ENCODE data around the gene MCTP1.

Gene MCTP1

GRCh38 chr5:94784536-94785505 is 500.1 kb downstream of the MCTP1 start:
- Histone ChIP-seq H3K36me3 (ENCODE audit: control insufficient read depth, insufficient read depth, low read length) (no peaks in the 10 kb centered on the region), H4K8ac (ENCODE audit: low read depth, low read length) (no peak overlapping the region), H3K4me1 (ENCODE audit: control insufficient read depth, low read depth, low read length) (no peaks in the 10 kb centered on the region), H2BK15ac (replicated peaks; ENCODE audit: low read depth) (no peak overlapping the region), H3K56ac (ENCODE audit: low read length) (no peak overlapping the region), H3K79me1 (ENCODE audit: low read length) (no peaks in the 10 kb centered on the region), H3K18ac (ENCODE audit: low read length) (no peak overlapping the region), H3K4ac (ENCODE audit: low read depth, low read length) (no peak overlapping the region), H2BK120ac (ENCODE audit: low read depth, low read length) (no peak overlapping the region), H3K4me2 (ENCODE audit: low read length) (no peak overlapping the region), H3K4me3 (ENCODE audit: low read length) (no peak overlapping the region), H2BK5ac (ENCODE audit: low read length) (no peak overlapping the region), H2AK5ac (ENCODE audit: low read length) (no peak overlapping the region), H3K27ac (ENCODE audit: low read depth, low read length) (no peak overlapping the region), H3K27me3 (ENCODE audit: insufficient read depth, low read length, poor library complexity) (no peaks in the 10 kb centered on the region), H3K9ac (ENCODE audit: low read length) (no peak overlapping the region), H3K79me2 (ENCODE audit: control insufficient read depth, insufficient read depth, low read length) (no peaks in the 10 kb centered on the region), H4K5ac (ENCODE audit: low read length) (no peak overlapping the region), H3K23ac (ENCODE audit: low read length) (no peak overlapping the region)
- WGBS (ENCODE audit: extremely low coverage, insufficient coverage, low lambda C conversion rate): no CpG with 5 or more reads among the region's 7 CpGs
- DNase-seq: peak; percentile 8

GRCh38 chr5:94782383-94782782 is 502.5 kb downstream of the MCTP1 start:
- Histone ChIP-seq H4K5ac (ENCODE audit: low read length) (no peak overlapping the region), H3K4me1 (ENCODE audit: control insufficient read depth, low read depth, low read length) (no peaks in the 10 kb centered on the region), H3K18ac (ENCODE audit: low read length) (no peak overlapping the region), H3K27me3 (ENCODE audit: insufficient read depth, low read length, poor library complexity) (no peaks in the 10 kb centered on the region), H2BK120ac (ENCODE audit: low read depth, low read length) (no peak overlapping the region), H3K79me1 (ENCODE audit: low read length) (no peaks in the 10 kb centered on the region), H2BK15ac (replicated peaks; ENCODE audit: low read depth) (no peak overlapping the region), H3K23ac (ENCODE audit: low read length) (no peak overlapping the region), H3K56ac (ENCODE audit: low read length) (no peak overlapping the region), H3K4me2 (ENCODE audit: low read length) (no peak overlapping the region), H3K9ac (ENCODE audit: low read length) (no peak overlapping the region), H3K36me3 (ENCODE audit: control insufficient read depth, insufficient read depth, low read length) (no peaks in the 10 kb centered on the region), H2BK5ac (ENCODE audit: low read length) (no peak overlapping the region), H3K27ac (ENCODE audit: low read depth, low read length) (no peak overlapping the region), H2AK5ac (ENCODE audit: low read length) (no peak overlapping the region), H4K8ac (ENCODE audit: low read depth, low read length) (no peak overlapping the region), H3K4ac (ENCODE audit: low read depth, low read length) (no peak overlapping the region), H3K4me3 (ENCODE audit: low read length) (no peak overlapping the region), H3K79me2 (ENCODE audit: control insufficient read depth, insufficient read depth, low read length) (no peaks in the 10 kb centered on the region)
- no peak for DNase-seq
- no CpG with 5 or more reads among the region's 3 CpGs for WGBS (ENCODE audit: extremely low coverage, insufficient coverage, low lambda C conversion rate)

- no peak overlapping the region for H4K5ac ChIP-seq (ENCODE audit: low read length)
- no peaks in the 10 kb centered on the region for H3K27me3 ChIP-seq (ENCODE audit: insufficient read depth, low read length, poor library complexity)
- no peak overlapping the region for H2BK5ac ChIP-seq (ENCODE audit: low read length)
- H3K79me1 ChIP-seq (ENCODE audit: low read length): no peaks in the 10 kb centered on the region
- no peak overlapping the region for H2BK120ac ChIP-seq (ENCODE audit: low read depth, low read length)
- no peak overlapping the region for H2AK5ac ChIP-seq (ENCODE audit: low read length)
- H3K4me3 ChIP-seq (ENCODE audit: low read length): no peak overlapping the region
- H3K36me3 ChIP-seq (ENCODE audit: control insufficient read depth, insufficient read depth, low read length): no peaks in the 10 kb centered on the region
- no peak overlapping the region for H3K56ac ChIP-seq (ENCODE audit: low read length)
- no peak overlapping the region for H3K18ac ChIP-seq (ENCODE audit: low read length)
- H3K4ac ChIP-seq (ENCODE audit: low read depth, low read length): no peak overlapping the region
- WGBS (ENCODE audit: extremely low coverage, insufficient coverage, low lambda C conversion rate): no CpG with 5 or more reads among the region's 1 CpG
- H2BK15ac ChIP-seq (replicated peaks; ENCODE audit: low read depth): no peak overlapping the region
- H3K79me2 ChIP-seq (ENCODE audit: control insufficient read depth, insufficient read depth, low read length): no peaks in the 10 kb centered on the region
- H3K9ac ChIP-seq (ENCODE audit: low read length): no peak overlapping the region
- H3K23ac ChIP-seq (ENCODE audit: low read length): no peak overlapping the region
- H3K4me1 ChIP-seq (ENCODE audit: control insufficient read depth, low read depth, low read length): no peaks in the 10 kb centered on the region
- H4K8ac ChIP-seq (ENCODE audit: low read depth, low read length): no peak overlapping the region
- H3K27ac ChIP-seq (ENCODE audit: low read depth, low read length): no peak overlapping the region
- no peak overlapping the region for H3K4me2 ChIP-seq (ENCODE audit: low read length)
- DNase-seq: no peak
These were observed 505.2 kb downstream of the MCTP1 start for GRCh38 chr5:94779684-94780083.

GRCh38 chr5:94778732-94779131 is 506.2 kb downstream of the MCTP1 start:
- Histone ChIP-seq H4K8ac (ENCODE audit: low read depth, low read length) (no peak overlapping the region), H2BK15ac (replicated peaks; ENCODE audit: low read depth) (no peak overlapping the region), H4K5ac (ENCODE audit: low read length) (no peak overlapping the region), H3K27ac (ENCODE audit: low read depth, low read length) (no peak overlapping the region), H3K9ac (ENCODE audit: low read length) (no peak overlapping the region), H3K79me2 (ENCODE audit: control insufficient read depth, insufficient read depth, low read length) (no peaks in the 10 kb centered on the region), H2BK120ac (ENCODE audit: low read depth, low read length) (no peak overlapping the region), H3K4me2 (ENCODE audit: low read length) (no peak overlapping the region), H3K4me3 (ENCODE audit: low read length) (no peak overlapping the region), H3K79me1 (ENCODE audit: low read length) (no peaks in the 10 kb centered on the region), H3K27me3 (ENCODE audit: insufficient read depth, low read length, poor library complexity) (no peaks in the 10 kb centered on the region), H3K4ac (ENCODE audit: low read depth, low read length) (no peak overlapping the region), H2AK5ac (ENCODE audit: low read length) (no peak overlapping the region), H3K4me1 (ENCODE audit: control insufficient read depth, low read depth, low read length) (no peaks in the 10 kb centered on the region), H2BK5ac (ENCODE audit: low read length) (no peak overlapping the region), H3K56ac (ENCODE audit: low read length) (no peak overlapping the region), H3K18ac (ENCODE audit: low read length) (no peak overlapping the region), H3K36me3 (ENCODE audit: control insufficient read depth, insufficient read depth, low read length) (no peaks in the 10 kb centered on the region), H3K23ac (ENCODE audit: low read length) (no peak overlapping the region)
- no CpG with 5 or more reads among the region's 3 CpGs for WGBS (ENCODE audit: extremely low coverage, insufficient coverage, low lambda C conversion rate)
- DNase-seq: no peak

GRCh38 chr5:94778299-94778698 is 506.6 kb downstream of the MCTP1 start:
- Histone ChIP-seq H4K8ac (ENCODE audit: low read depth, low read length) (no peak overlapping the region), H3K27ac (ENCODE audit: low read depth, low read length) (no peak overlapping the region), H3K36me3 (ENCODE audit: control insufficient read depth, insufficient read depth, low read length) (no peaks in the 10 kb centered on the region), H3K23ac (ENCODE audit: low read length) (no peak overlapping the region), H3K79me1 (ENCODE audit: low read length) (no peaks in the 10 kb centered on the region), H2BK120ac (ENCODE audit: low read depth, low read length) (no peak overlapping the region), H3K4me2 (ENCODE audit: low read length) (no peak overlapping the region), H3K4me3 (ENCODE audit: low read length) (no peak overlapping the region), H3K79me2 (ENCODE audit: control insufficient read depth, insufficient read depth, low read length) (no peaks in the 10 kb centered on the region), H2BK5ac (ENCODE audit: low read length) (no peak overlapping the region), H4K5ac (ENCODE audit: low read length) (no peak overlapping the region), H2BK15ac (replicated peaks; ENCODE audit: low read depth) (no peak overlapping the region), H3K4ac (ENCODE audit: low read depth, low read length) (no peak overlapping the region), H3K27me3 (ENCODE audit: insufficient read depth, low read length, poor library complexity) (no peaks in the 10 kb centered on the region), H3K56ac (ENCODE audit: low read length) (no peak overlapping the region), H3K9ac (ENCODE audit: low read length) (no peak overlapping the region), H3K18ac (ENCODE audit: low read length) (no peak overlapping the region), H2AK5ac (ENCODE audit: low read length) (no peak overlapping the region), H3K4me1 (ENCODE audit: control insufficient read depth, low read depth, low read length) (no peaks in the 10 kb centered on the region)
- no CpG with 5 or more reads among the region's 5 CpGs for WGBS (ENCODE audit: extremely low coverage, insufficient coverage, low lambda C conversion rate)
- DNase-seq: peak; percentile 42

All from mesendoderm (in vitro differentiated cells).